NCI-H510A (cell line): ENCODE measurements around the gene UBE2QL1.

Source experiments
- DNase-seq: peaks from one replicate; lab custom pipeline; 2025; lab: John Stamatoyannopoulos, UW

UBE2QL1 gene

GRCh38 chr5:6455571-6456200 lies 7.0 kb downstream of the UBE2QL1 start:
- no peak for DNase-seq

- no peak for DNase-seq
Observed at GRCh38 chr5:6456766-6457370, 8.2 kb downstream of the UBE2QL1 start.

- no peak for DNase-seq
Observed at GRCh38 chr5:6457592-6457991, 8.9 kb downstream of the UBE2QL1 start.

GRCh38 chr5:6458833-6459232 lies 10.2 kb downstream of the UBE2QL1 start:
- no peak for DNase-seq

GRCh38 chr5:6459896-6460295 lies 11.2 kb downstream of the UBE2QL1 start:
- no peak for DNase-seq

GRCh38 chr5:6461006-6461405 lies 12.3 kb downstream of the UBE2QL1 start:
- no peak for DNase-seq

GRCh38 chr5:6461793-6462650 lies 13.4 kb downstream of the UBE2QL1 start:
- no peak for DNase-seq

- no peak for DNase-seq
Observed at GRCh38 chr5:6462671-6463070, 14.0 kb downstream of the UBE2QL1 start.

- DNase-seq, result no peak
Observed at GRCh38 chr5:6464441-6464840, 15.8 kb downstream of the UBE2QL1 start.

- DNase-seq, result no peak
Observed at GRCh38 chr5:6465831-6466790, 17.5 kb downstream of the UBE2QL1 start.

GRCh38 chr5:6466975-6467567 lies 18.4 kb downstream of the UBE2QL1 start:
- no peak for DNase-seq

- DNase-seq, result no peak
Observed at GRCh38 chr5:6467591-6467990, 18.9 kb downstream of the UBE2QL1 start.

- DNase-seq, result no peak
Observed at GRCh38 chr5:6468104-6468503, 19.4 kb downstream of the UBE2QL1 start.

- no peak for DNase-seq
Observed at GRCh38 chr5:6468870-6469269, 20.2 kb downstream of the UBE2QL1 start.

- no peak for DNase-seq
Observed at GRCh38 chr5:6469836-6470235, 21.2 kb downstream of the UBE2QL1 start.

GRCh38 chr5:6470672-6471071 lies 22.0 kb downstream of the UBE2QL1 start:
- no peak for DNase-seq

GRCh38 chr5:6471252-6471651 lies 22.6 kb downstream of the UBE2QL1 start:
- no peak for DNase-seq

GRCh38 chr5:6472792-6473191 lies 24.1 kb downstream of the UBE2QL1 start:
- DNase-seq, result no peak

GRCh38 chr5:6473284-6473683 lies 24.6 kb downstream of the UBE2QL1 start:
- no peak for DNase-seq

GRCh38 chr5:6475626-6476312 lies 27.1 kb downstream of the UBE2QL1 start:
- no peak for DNase-seq

- no peak for DNase-seq
Observed at GRCh38 chr5:6476313-6476661, 27.6 kb downstream of the UBE2QL1 start.
